Kidney (tissue), 14 donors: ENCODE data around the gene COL23A1. TPM values are rescaled to one million over a fixed set of nuclear protein-coding genes. Genes with fewer than 3 reads are reported as not detected.
A peak's percentile ranks its signal among the peaks of the same experiment; 100 is the strongest.

Source experiments
- DNase-seq, 5 donors: peaks; one replicate each; pipeline ENCODE4 v3.0.0-alpha.2; 2013 to 2020
- FAIRE-seq: peaks from 2 replicates; lab custom pipeline; 2012; peaks lifted over from hg19 to GRCh38; lab: Jason Lieb, UNC
- H3K27ac ChIP-seq, 2 donors: one replicate each; pipeline ENCODE4 v1.7.0; 2013; ENCODE audit warnings: low read depth in 2 of 2, low read length in 2 of 2, inconsistent platforms in 1 of 2
- H3K27me3 ChIP-seq: one replicate; pipeline ENCODE4 v1.7.1; 2013; ENCODE audit warnings: low read length, inconsistent platforms; ENCODE audit not compliant: control insufficient read depth, insufficient read depth
- H3K36me3 ChIP-seq, 3 donors: one replicate each; pipeline versions ENCODE4 v1.7.0 to v1.7.1; 2013; ENCODE audit warnings: low read length in 3 of 3, control low read depth in 1 of 3, inconsistent platforms in 1 of 3; ENCODE audit not compliant: insufficient read depth in 3 of 3, control insufficient read depth in 2 of 3
- H3K4me1 ChIP-seq, 3 donors: one replicate each; pipeline versions ENCODE4 v1.7.0 to v1.7.1; 2013; ENCODE audit warnings: low read length in 3 of 3, inconsistent platforms in 1 of 3, low read depth in 1 of 3; ENCODE audit not compliant: control insufficient read depth in 2 of 3, insufficient read depth in 2 of 3
- H3K4me3 ChIP-seq, 3 donors: one replicate each; pipeline versions ENCODE4 v1.7.0 to v1.8.1; 2013; ENCODE audit warnings: low read length in 3 of 3, control low read depth in 1 of 3, inconsistent platforms in 1 of 3
- H3K9ac ChIP-seq, 3 donors: one replicate each; pipeline versions ENCODE4 v1.7.0 to v1.7.1; 2013; ENCODE audit warnings: low read length in 3 of 3, control low read depth in 1 of 3, inconsistent platforms in 1 of 3
- H3K9me3 ChIP-seq, 3 donors: one replicate each; pipeline versions ENCODE4 v1.7.0 to v1.7.1; 2013; ENCODE audit warnings: low read length in 3 of 3, control low read depth in 1 of 3, inconsistent platforms in 1 of 3; ENCODE audit not compliant: control insufficient read depth in 2 of 3, insufficient read depth in 1 of 3
- intact Hi-C: fragments of 100-400 bp; cut with DNase I; formaldehyde crosslinking; loops from one replicate; pipeline ENCODE4 v1.11.1; 2022
- polyA plus RNA-seq: library from polyadenylated mRNA; stranded (reverse); fragments of 350-450 nt; fragmentation: Illumina TruSeq; extraction: RNeasy Lipid Tissue Mini Kit (QIAGEN cat#74804); gene quantifications from one replicate; pipeline ENCODE4 v1.2.3, GENCODE V29; 2014; ENCODE audit warnings: low read depth, low replicate concordance; ENCODE audit not compliant: insufficient read depth
- total RNA-seq: library from RNA; stranded (reverse); fragmentation: NEBNext Ultra II Directional; extraction: Animal tissue kit (Norgen Biotek cat#: 25700); gene quantifications from one replicate; pipeline ENCODE4 v1.2.1, GENCODE V29; 2021
- TF ChIP-seq, protein P1 (sequence below): IDR thresholded peaks from 3 replicates; pipeline ENCODE4 v1.5.1; 2012; ENCODE audit warnings: mild to moderate bottlenecking, moderate library complexity, borderline replicate concordance; ENCODE audit not compliant: insufficient read depth; ENCODE audit errors: extremely low read depth
- donor health status: control.
- donor health status: control.
- donor health status: control.
- donor health status: control.
- donor health status: control.
- donor health status: DM: yes; HTN: yes; CAD: no.
- donor health status: Normal renal cell carcinoma (clear cell type).

COL23A1 gene
- total and polyA plus RNA-seq, 2 donors from 2014 or later, result 4.1 to 8.7 TPM

DNA sequence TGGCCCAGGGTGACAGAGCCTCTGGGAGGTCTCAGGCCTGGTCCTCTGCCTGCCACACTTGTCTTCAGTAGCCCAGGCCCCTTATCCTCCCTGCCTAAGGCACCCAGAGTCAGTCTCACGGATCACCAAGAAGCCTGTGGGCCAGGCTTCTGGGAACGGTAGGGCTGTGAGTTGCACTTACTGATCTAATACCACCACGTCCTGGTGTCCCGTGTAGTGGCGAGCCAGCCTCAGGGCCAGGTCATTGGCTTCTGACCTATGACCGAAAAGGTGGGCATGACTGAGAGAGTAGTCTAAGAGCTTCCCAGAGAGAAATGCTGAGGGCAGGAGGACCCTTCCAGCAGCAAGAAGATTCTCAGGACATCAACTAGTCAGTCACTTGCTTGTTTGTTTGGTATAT, 365.0 kb downstream of the COL23A1 start:
- Histone ChIP-seq H3K4me3 (no peak overlapping the region), H3K4me1 (peaks cover 0 to 9% (median 0%) of the 10 kb centered on the region in 3 donors), H3K9ac (no peak overlapping the region), H3K9me3 (no peaks in the 10 kb centered on the region), H3K36me3 (peaks cover 11 to 34% (median 13%) of the 10 kb centered on the region in 3 donors), H3K27ac (no peak overlapping the region), H3K27me3 (no peaks in the 10 kb centered on the region)
- DNase-seq (peak in 1 of 5 donors; percentile 50), FAIRE-seq (no peak)
- intact Hi-C loops, result no loop called here
- TF ChIP-seq, protein P1, sequence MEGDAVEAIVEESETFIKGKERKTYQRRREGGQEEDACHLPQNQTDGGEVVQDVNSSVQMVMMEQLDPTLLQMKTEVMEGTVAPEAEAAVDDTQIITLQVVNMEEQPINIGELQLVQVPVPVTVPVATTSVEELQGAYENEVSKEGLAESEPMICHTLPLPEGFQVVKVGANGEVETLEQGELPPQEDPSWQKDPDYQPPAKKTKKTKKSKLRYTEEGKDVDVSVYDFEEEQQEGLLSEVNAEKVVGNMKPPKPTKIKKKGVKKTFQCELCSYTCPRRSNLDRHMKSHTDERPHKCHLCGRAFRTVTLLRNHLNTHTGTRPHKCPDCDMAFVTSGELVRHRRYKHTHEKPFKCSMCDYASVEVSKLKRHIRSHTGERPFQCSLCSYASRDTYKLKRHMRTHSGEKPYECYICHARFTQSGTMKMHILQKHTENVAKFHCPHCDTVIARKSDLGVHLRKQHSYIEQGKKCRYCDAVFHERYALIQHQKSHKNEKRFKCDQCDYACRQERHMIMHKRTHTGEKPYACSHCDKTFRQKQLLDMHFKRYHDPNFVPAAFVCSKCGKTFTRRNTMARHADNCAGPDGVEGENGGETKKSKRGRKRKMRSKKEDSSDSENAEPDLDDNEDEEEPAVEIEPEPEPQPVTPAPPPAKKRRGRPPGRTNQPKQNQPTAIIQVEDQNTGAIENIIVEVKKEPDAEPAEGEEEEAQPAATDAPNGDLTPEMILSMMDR, result no peak

DNA sequence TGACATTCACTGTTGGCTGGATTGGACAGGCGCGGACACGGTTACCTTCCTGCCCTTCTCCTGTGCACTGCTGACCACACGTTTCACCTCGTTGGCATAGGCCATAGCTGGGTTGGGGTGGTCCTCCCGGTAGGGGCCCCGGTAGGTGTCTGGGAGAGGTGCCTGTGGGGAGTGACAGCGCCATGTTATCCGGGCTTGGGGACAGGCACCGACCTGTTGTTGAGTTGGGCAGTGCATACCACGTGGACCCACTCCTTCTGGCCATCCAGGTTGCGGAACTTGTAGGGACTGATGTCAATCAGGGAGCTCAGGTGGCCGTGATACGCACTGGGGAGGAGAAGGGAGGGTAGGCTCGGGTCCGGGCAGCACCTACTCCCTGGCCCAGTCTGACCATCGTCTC, 365.8 kb downstream of the COL23A1 start:
- peaks cover 0 to 5% (median 0%) of the 10 kb centered on the region in 3 donors for H3K4me1 ChIP-seq
- no peak overlapping the region for H3K4me3 ChIP-seq
- TF ChIP-seq, protein P1, result no peak
- H3K36me3 ChIP-seq, result peaks cover 11 to 30% (median 13%) of the 10 kb centered on the region in 3 donors
- intact Hi-C loops, result no loop called here
- FAIRE-seq, result no peak
- H3K27me3 ChIP-seq, result no peaks in the 10 kb centered on the region
- H3K9ac ChIP-seq, result no peak overlapping the region
- H3K9me3 ChIP-seq, result no peaks in the 10 kb centered on the region
- no peak overlapping the region for H3K27ac ChIP-seq
- DNase-seq, result peak in 1 of 5 donors; percentile 67

DNA sequence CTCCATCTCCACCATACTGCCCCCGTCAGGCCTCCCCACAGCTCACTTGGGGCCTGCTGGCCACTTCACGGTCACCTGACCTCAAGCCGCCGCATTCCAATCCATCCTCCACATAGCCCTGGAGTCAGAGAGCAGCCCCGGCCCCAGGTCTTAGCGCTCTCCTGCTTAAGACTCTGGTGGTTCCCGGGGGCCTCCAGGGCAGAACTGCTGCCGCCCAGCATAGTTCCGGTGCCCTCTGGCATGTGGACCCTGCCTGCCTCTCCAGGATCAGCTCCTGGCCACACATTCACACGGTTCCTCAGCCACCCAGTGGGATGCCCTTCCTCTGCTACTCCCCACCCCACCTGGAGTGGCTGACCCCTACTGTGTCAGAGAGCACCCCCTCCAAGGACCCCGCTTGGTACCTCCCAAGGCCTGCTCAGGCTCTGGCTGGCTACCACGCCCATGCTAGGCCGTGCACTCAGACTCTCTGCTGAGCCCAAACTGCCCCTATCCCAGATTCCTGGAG, 366.3 kb downstream of the COL23A1 start:
- intact Hi-C loops, result no loop called here
- no peaks in the 10 kb centered on the region for H3K27me3 ChIP-seq
- peaks cover 11 to 27% (median 13%) of the 10 kb centered on the region in 3 donors for H3K36me3 ChIP-seq
- TF ChIP-seq, protein P1, result no peak
- no peak overlapping the region for H3K4me3 ChIP-seq
- H3K27ac ChIP-seq, result no peak overlapping the region
- DNase-seq (peak; percentile 61 to 84 (median 74)), FAIRE-seq (no peak)
- peaks cover 0 to 5% (median 0%) of the 10 kb centered on the region in 3 donors for H3K4me1 ChIP-seq
- no peaks in the 10 kb centered on the region for H3K9me3 ChIP-seq
- no peak overlapping the region for H3K9ac ChIP-seq
